GM15510 (cell line): ENCODE data around the gene POLD1.

ENCODE experiments used
- POLR2A ChIP-seq: IDR thresholded peaks from 3 replicates; pipeline ENCODE4 v1.6.1; 2011; ENCODE audit warnings: borderline replicate concordance; ENCODE audit not compliant: insufficient read length; ENCODE audit errors: extremely low read depth

The POLD1 gene

GRCh38 chr19:50381881-50382729 lies 2.0 kb upstream of the POLD1 start:
- TF ChIP-seq POLR2A, result no peak

- TF ChIP-seq POLR2A, result no peak
These were observed 921 bp upstream of the POLD1 start for GRCh38 chr19:50383001-50383851.

- no peak for TF ChIP-seq POLR2A
These were observed 763 bp downstream of the POLD1 start for GRCh38 chr19:50384685-50385535.

- no peak for TF ChIP-seq POLR2A
These were observed 3.2 kb downstream of the POLD1 start for GRCh38 chr19:50387176-50387867.

GRCh38 chr19:50387868-50388245 lies 3.7 kb downstream of the POLD1 start:
- no peak for TF ChIP-seq POLR2A

- TF ChIP-seq POLR2A, result no peak
These were observed 8.6 kb downstream of the POLD1 start for GRCh38 chr19:50392759-50393158.

GRCh38 chr19:50393589-50393988 lies 9.4 kb downstream of the POLD1 start:
- TF ChIP-seq POLR2A, result no peak

- TF ChIP-seq POLR2A, result no peak
These were observed 9.9 kb downstream of the POLD1 start for GRCh38 chr19:50394017-50394416.

GRCh38 chr19:50398675-50399367 lies 14.7 kb downstream of the POLD1 start:
- TF ChIP-seq POLR2A, result no peak

GRCh38 chr19:50399368-50399745 lies 15.2 kb downstream of the POLD1 start:
- TF ChIP-seq POLR2A, result no peak

GRCh38 chr19:50401605-50402450 lies 17.7 kb downstream of the POLD1 start:
- TF ChIP-seq POLR2A, result no peak

GRCh38 chr19:50402544-50403301 lies 18.6 kb downstream of the POLD1 start:
- no peak for TF ChIP-seq POLR2A
